MM.1S (cell line): ENCODE results near the gene ASPSCR1.

ENCODE experiments used
- DNase-seq: peaks from one replicate; pipeline ENCODE4 v3.0.0-alpha.2; 2015
- H2AFZ ChIP-seq: fragments of 300-600 bp; sonication (generic); 2 replicates; pipeline ENCODE4 v1.6.0; 2016; ENCODE audit warnings: antibody characterized with exemption, low read length
- H3F3A ChIP-seq: fragments of 300-600 bp; sonication (generic); 2 replicates; pipeline ENCODE4 v1.6.1; 2016; ENCODE audit warnings: mild to moderate bottlenecking, antibody characterized with exemption, low read length, moderate library complexity, mixed read lengths; ENCODE audit not compliant: insufficient read depth
- H3K27ac ChIP-seq: fragments of 300-600 bp; sonication (generic); 2 replicates; pipeline ENCODE4 v1.5.1; 2016; ENCODE audit warnings: mild to moderate bottlenecking, low read length
- H3K27me3 ChIP-seq: fragments of 300-600 bp; sonication (generic); replicated peaks from 2 replicates; pipeline ENCODE4 v1.6.0; 2016; ENCODE audit warnings: low read length; ENCODE audit not compliant: insufficient read depth
- H3K36me3 ChIP-seq: fragments of 300-600 bp; sonication (generic); replicated peaks from 2 replicates; pipeline ENCODE4 v1.6.1; 2016; ENCODE audit warnings: mild to moderate bottlenecking, low read length, mixed read lengths; ENCODE audit not compliant: insufficient read depth
- H3K4me1 ChIP-seq: fragments of 300-600 bp; sonication (generic); 2 replicates; pipeline ENCODE4 v1.6.1; 2016; ENCODE audit warnings: low read length, mixed read lengths
- H3K4me2 ChIP-seq: fragments of 300-600 bp; sonication (generic); 2 replicates; pipeline ENCODE4 v1.6.0; 2016; ENCODE audit warnings: low read depth, low read length
- H3K4me3 ChIP-seq: fragments of 300-600 bp; sonication (generic); 2 replicates; pipeline ENCODE4 v1.5.1; 2016; ENCODE audit warnings: low read length, mixed read lengths
- H3K79me2 ChIP-seq: fragments of 300-600 bp; sonication (generic); 2 replicates; pipeline ENCODE4 v1.6.1; 2016; ENCODE audit warnings: mixed run types, low read length, mixed read lengths
- H3K9ac ChIP-seq: fragments of 300-600 bp; sonication (generic); 2 replicates; pipeline ENCODE4 v1.6.1; 2016; ENCODE audit warnings: low read length, mixed read lengths
- H3K9me2 ChIP-seq: fragments of 300-600 bp; sonication (generic); replicated peaks from 2 replicates; pipeline ENCODE4 v1.6.1; 2016; ENCODE audit warnings: mild to moderate bottlenecking, low read length, mixed read lengths; ENCODE audit not compliant: insufficient read depth
- H3K9me3 ChIP-seq: fragments of 300-600 bp; sonication (generic); replicated peaks from 2 replicates; pipeline ENCODE4 v1.6.1; 2016; ENCODE audit warnings: mild to moderate bottlenecking, low read length, mixed read lengths; ENCODE audit not compliant: insufficient read depth
- H4K20me1 ChIP-seq: fragments of 300-600 bp; sonication (generic); 2 replicates; pipeline ENCODE4 v1.6.1; 2016; ENCODE audit warnings: mild to moderate bottlenecking, low read length, moderate library complexity, mixed read lengths; ENCODE audit not compliant: insufficient read depth
- CTCF ChIP-seq: fragments of 300-600 bp; sonication (generic); IDR thresholded peaks from 2 replicates; pipeline ENCODE4 v1.5.1; 2016; ENCODE audit warnings: antibody characterized with exemption, low read length, mixed read lengths
- EZH2 ChIP-seq: fragments of 300-600 bp; sonication (generic); optimal IDR thresholded peaks from 2 replicates; pipeline ENCODE3; 2017; ENCODE audit warnings: low read depth, mild to moderate bottlenecking, antibody characterized with exemption, low read length, mixed read lengths
- EZH2phosphoT487 ChIP-seq: fragments of 300-600 bp; sonication (generic); IDR thresholded peaks from 2 replicates; pipeline ENCODE4 v1.6.1; 2018; ENCODE audit warnings: antibody characterized with exemption, low read length

ASPSCR1 gene

GRCh38 chr17:81931557-81932332 is 45.7 kb upstream of the ASPSCR1 start:
- no peak for TF ChIP-seq CTCF
- TF ChIP-seq EZH2phosphoT487 = no peak
- TF ChIP-seq EZH2 = no peak
- H3K79me2 ChIP-seq = peaks cover 20% of the 10 kb centered on the region
- no peak overlapping the region for H3K9ac ChIP-seq
- H2AFZ ChIP-seq = no peak overlapping the region
- no peaks in the 10 kb centered on the region for H3K27me3 ChIP-seq
- no peaks in the 10 kb centered on the region for H3K36me3 ChIP-seq
- no peak overlapping the region for H3K27ac ChIP-seq
- no peaks in the 10 kb centered on the region for H3K9me2 ChIP-seq
- H3K4me1 ChIP-seq = peaks cover 4% of the 10 kb centered on the region; the same call in 1 of the 2 replicates
- no peaks in the 10 kb centered on the region for H4K20me1 ChIP-seq
- no peaks in the 10 kb centered on the region for H3F3A ChIP-seq
- no peak for DNase-seq
- no peak overlapping the region for H3K4me3 ChIP-seq
- H3K4me2 ChIP-seq = no peak overlapping the region
- no peaks in the 10 kb centered on the region for H3K9me3 ChIP-seq

GRCh38 chr17:81932333-81932983 is 45.0 kb upstream of the ASPSCR1 start:
- Histone ChIP-seq H3F3A (no peaks in the 10 kb centered on the region), H4K20me1 (no peaks in the 10 kb centered on the region), H3K36me3 (no peaks in the 10 kb centered on the region), H3K9ac (no peak overlapping the region), H3K27me3 (no peaks in the 10 kb centered on the region), H3K4me2 (no peak overlapping the region), H2AFZ (no peak overlapping the region), H3K9me3 (no peaks in the 10 kb centered on the region), H3K79me2 (peaks cover 17% of the 10 kb centered on the region), H3K27ac (no peak overlapping the region), H3K4me1 (peaks cover 4% of the 10 kb centered on the region; the same call in 1 of the 2 replicates), H3K4me3 (no peak overlapping the region), H3K9me2 (no peaks in the 10 kb centered on the region)
- TF ChIP-seq EZH2 (no peak), EZH2phosphoT487 (no peak), CTCF (no peak)
- DNase-seq = no peak

- H3K79me2 ChIP-seq = peaks cover 15% of the 10 kb centered on the region
- H3K4me1 ChIP-seq = peaks cover 4% of the 10 kb centered on the region; the same call in 1 of the 2 replicates
- H3K27ac ChIP-seq = no peak overlapping the region
- no peak overlapping the region for H3K4me3 ChIP-seq
- H4K20me1 ChIP-seq = no peaks in the 10 kb centered on the region
- H3F3A ChIP-seq = no peaks in the 10 kb centered on the region
- TF ChIP-seq EZH2phosphoT487 = no peak
- TF ChIP-seq CTCF = no peak
- H3K27me3 ChIP-seq = peaks cover 1% of the 10 kb centered on the region; the same call in 1 of the 2 replicates
- no peak overlapping the region for H3K4me2 ChIP-seq
- DNase-seq = no peak
- H3K36me3 ChIP-seq = no peaks in the 10 kb centered on the region
- no peaks in the 10 kb centered on the region for H3K9me3 ChIP-seq
- H2AFZ ChIP-seq = no peak overlapping the region
- no peaks in the 10 kb centered on the region for H3K9me2 ChIP-seq
- H3K9ac ChIP-seq = no peak overlapping the region
Observed at GRCh38 chr17:81933178-81933699, 44.2 kb upstream of the ASPSCR1 start.
